HepG2 (cell line): Measurements from ENCODE around the gene VEZT. TPM values are rescaled to one million over a fixed set of nuclear protein-coding genes. Genes with fewer than 3 reads are reported as not detected.
A peak's percentile ranks its signal among the peaks of the same experiment; 100 is the strongest.

ENCODE experiments used
- ATF7-NPFF ChIP-seq: sonication (generic); formaldehyde crosslinking; IDR thresholded peaks from 2 replicates; pipeline ENCODE4 v1.8.1; 2023; ENCODE audit warnings: mild to moderate bottlenecking, low read depth, missing genetic modification reagents, moderate library complexity
- CREB1 ChIP-seq, 2 experiments: fragments of 450-650 bp in 1 of 2; IDR thresholded peaks; 2 replicates each; pipeline ENCODE4 v1.6.1; 2016 to 2017; ENCODE audit warnings: control low read depth in 1 of 2, mild to moderate bottlenecking in 1 of 2, missing compliant biosample characterization in 1 of 2, missing genetic modification characterization in 1 of 2
- GATAD1 ChIP-seq: IDR thresholded peaks from 2 replicates; pipeline ENCODE4 v1.6.1; 2016; ENCODE audit warnings: missing genetic modification reagents, missing compliant biosample characterization
- HNRNPLL ChIP-seq: fragments of 200-400 bp; formaldehyde crosslinking; IDR thresholded peaks from 2 replicates; pipeline ENCODE4 v1.6.1; 2017; ENCODE audit warnings: mild to moderate bottlenecking, low read depth, low read length; ENCODE audit not compliant: poor library complexity, severe bottlenecking
- KLF6 ChIP-seq: IDR thresholded peaks from 2 replicates; pipeline ENCODE4 v1.8.0; 2016; ENCODE audit warnings: missing biosample characterization, missing genetic modification reagents
- MXI1 ChIP-seq: IDR thresholded peaks from 3 replicates; pipeline ENCODE4 v1.6.1; 2012; ENCODE audit warnings: low read depth, low read length, inconsistent platforms, borderline replicate concordance
- MYPOP ChIP-seq: sonication (generic); formaldehyde crosslinking; IDR thresholded peaks from 2 replicates; pipeline ENCODE4 v1.8.1; 2023; ENCODE audit warnings: mild to moderate bottlenecking, moderate library complexity, missing genetic modification reagents
- PAX8 ChIP-seq: sonication (generic); formaldehyde crosslinking; IDR thresholded peaks from 2 replicates; pipeline ENCODE4 v1.8.0; 2022; ENCODE audit warnings: mild to moderate bottlenecking, missing genetic modification reagents, borderline replicate concordance
- RAD51 ChIP-seq: fragments of 450-650 bp; IDR thresholded peaks from 2 replicates; pipeline ENCODE4 v1.6.1; 2016; ENCODE audit warnings: borderline replicate concordance
- RFXAP ChIP-seq: sonication (generic); formaldehyde crosslinking; IDR thresholded peaks from 2 replicates; pipeline ENCODE4 v1.4.0; 2020; ENCODE audit warnings: missing genetic modification reagents, borderline replicate concordance
- RXRA ChIP-seq: sonication (generic); formaldehyde crosslinking; IDR thresholded peaks from 2 replicates; pipeline ENCODE4 v1.5.1; 2020; ENCODE audit warnings: missing genetic modification reagents
- SIN3B ChIP-seq: fragments of 150-350 bp; IDR thresholded peaks from 2 replicates; pipeline ENCODE4 v1.6.1; 2014; ENCODE audit warnings: low read length
- SMC3 ChIP-seq: IDR thresholded peaks from 2 replicates; pipeline ENCODE4 v1.6.1; 2011; ENCODE audit warnings: low read length, improper control_type of control experiment
- SP2 ChIP-seq: sonication (generic); formaldehyde crosslinking; IDR thresholded peaks from 2 replicates; pipeline ENCODE4 v1.5.1; 2020; ENCODE audit warnings: mild to moderate bottlenecking, missing genetic modification reagents
- ZNF12 ChIP-seq: sonication (generic); formaldehyde crosslinking; IDR thresholded peaks from 2 replicates; pipeline ENCODE4 v1.5.0; 2020; ENCODE audit warnings: missing genetic modification reagents
- ZNF207 ChIP-seq: fragments of 450-650 bp; IDR thresholded peaks from 2 replicates; pipeline ENCODE4 v1.6.1; 2016; ENCODE audit warnings: antibody characterized with exemption, borderline replicate concordance
- ZNF251 ChIP-seq: sonication (generic); formaldehyde crosslinking; IDR thresholded peaks from 2 replicates; pipeline ENCODE4 v1.9.0; 2021; ENCODE audit warnings: mild to moderate bottlenecking, missing genetic modification reagents
- ZNF30 ChIP-seq: sonication (generic); formaldehyde crosslinking; IDR thresholded peaks from 2 replicates; pipeline ENCODE4 v1.5.0; 2020; ENCODE audit warnings: mild to moderate bottlenecking, missing genetic modification reagents
- ZNF552 ChIP-seq: sonication (generic); formaldehyde crosslinking; IDR thresholded peaks from 2 replicates; pipeline ENCODE4 v1.9.0; 2022; ENCODE audit warnings: missing genetic modification reagents, mild to moderate bottlenecking, borderline replicate concordance
- ZNF776 ChIP-seq: sonication (generic); formaldehyde crosslinking; IDR thresholded peaks from 2 replicates; pipeline ENCODE4 v1.4.0; 2020; ENCODE audit warnings: mild to moderate bottlenecking, missing genetic modification reagents
- ZSCAN29 ChIP-seq: sonication (generic); formaldehyde crosslinking; conservative IDR thresholded peaks from 2 replicates; pipeline ENCODE4 v1.4.0; 2020; ENCODE audit warnings: mild to moderate bottlenecking, missing genetic modification reagents
- polyA plus RNA-seq, 8 experiments: library from polyadenylated mRNA; depleted of rRNA in 3 of 8; stranded (reverse) in 7 of 8; unstranded in 1 of 8; fragments of >200 nt; fragmentation: Illumina TruSeq in 4 of 8; extraction: Trizol in 4 of 8; gene quantifications; 2 replicates each; pipeline versions ENCODE4 v1.2.1 to v1.2.3, GENCODE V29; 2011 to 2016; ENCODE audit warnings: low read depth in 4 of 8, missing spikeins in 1 of 8, mixed read lengths in 1 of 8; ENCODE audit not compliant: insufficient read depth in 1 of 8
- total RNA-seq, 5 experiments: library from RNA; depleted of rRNA; stranded (reverse); fragments of >200 nt; fragmentation: Illumina TruSeq; extraction: Trizol; gene quantifications; 2 replicates each; pipeline ENCODE4 v1.2.3, GENCODE V29; 2016; ENCODE audit warnings: low read depth in 1 of 5
- TF ChIP-seq, protein P1 (sequence below): sonication (generic); formaldehyde crosslinking; IDR thresholded peaks from 2 replicates; pipeline ENCODE4 v1.4.0; 2020; ENCODE audit warnings: missing genetic modification reagents, mild to moderate bottlenecking, borderline replicate concordance
- TF ChIP-seq, protein P2 (sequence below): sonication (generic); formaldehyde crosslinking; IDR thresholded peaks from 2 replicates; pipeline ENCODE4 v1.5.1; 2020; ENCODE audit warnings: missing genetic modification reagents, mild to moderate bottlenecking, borderline replicate concordance

The VEZT gene
- total and polyA plus RNA-seq, 2 of the 13 experiments (the other 11 are each of a cell fraction or from before 2014, with no cell fraction given) = 35.5 to 51.6 TPM

- TF ChIP-seq, protein P1, sequence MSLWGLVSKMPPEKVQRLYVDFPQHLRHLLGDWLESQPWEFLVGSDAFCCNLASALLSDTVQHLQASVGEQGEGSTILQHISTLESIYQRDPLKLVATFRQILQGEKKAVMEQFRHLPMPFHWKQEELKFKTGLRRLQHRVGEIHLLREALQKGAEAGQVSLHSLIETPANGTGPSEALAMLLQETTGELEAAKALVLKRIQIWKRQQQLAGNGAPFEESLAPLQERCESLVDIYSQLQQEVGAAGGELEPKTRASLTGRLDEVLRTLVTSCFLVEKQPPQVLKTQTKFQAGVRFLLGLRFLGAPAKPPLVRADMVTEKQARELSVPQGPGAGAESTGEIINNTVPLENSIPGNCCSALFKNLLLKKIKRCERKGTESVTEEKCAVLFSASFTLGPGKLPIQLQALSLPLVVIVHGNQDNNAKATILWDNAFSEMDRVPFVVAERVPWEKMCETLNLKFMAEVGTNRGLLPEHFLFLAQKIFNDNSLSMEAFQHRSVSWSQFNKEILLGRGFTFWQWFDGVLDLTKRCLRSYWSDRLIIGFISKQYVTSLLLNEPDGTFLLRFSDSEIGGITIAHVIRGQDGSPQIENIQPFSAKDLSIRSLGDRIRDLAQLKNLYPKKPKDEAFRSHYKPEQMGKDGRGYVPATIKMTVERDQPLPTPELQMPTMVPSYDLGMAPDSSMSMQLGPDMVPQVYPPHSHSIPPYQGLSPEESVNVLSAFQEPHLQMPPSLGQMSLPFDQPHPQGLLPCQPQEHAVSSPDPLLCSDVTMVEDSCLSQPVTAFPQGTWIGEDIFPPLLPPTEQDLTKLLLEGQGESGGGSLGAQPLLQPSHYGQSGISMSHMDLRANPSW (CRISPR knock-in tag) = no peak
- TF ChIP-seq ZNF207 (no peak), SP2 (CRISPR knock-in tag) (no peak), SMC3 (peak; percentile 97), PAX8 (CRISPR knock-in tag) (no peak), ATF7-NPFF (no peak), ZNF776 (no peak), KLF6 (CRISPR knock-in tag) (peak; percentile 54; the same call in 1 of the 2 replicates), ZNF12 (CRISPR knock-in tag) (0 out of 2 replicates have a peak, but pooled peaks have one; percentile 40), RAD51 (no peak), CREB1 (IDR thresholded peaks at IDR 0.05) (no peak), CREB1 (CRISPR knock-in tag; IDR thresholded peaks at IDR 0.05) (no peak), ZNF251 (CRISPR knock-in tag) (no peak), RFXAP (CRISPR knock-in tag) (no peak), RXRA (CRISPR knock-in tag) (peak; percentile 17; the same call in 1 of the 2 replicates), HNRNPLL (no peak), MXI1 (no peak; the same call in 2 of the 3 replicates), ZNF30 (CRISPR knock-in tag) (no peak), GATAD1 (CRISPR knock-in tag) (peak; percentile 56; the same call in 1 of the 2 replicates), SIN3B (peak; percentile 49; the same call in 1 of the 2 replicates), ZNF552 (CRISPR knock-in tag) (no peak), ZSCAN29 (no peak), MYPOP (CRISPR knock-in tag) (0 out of 2 replicates have a peak, but pooled peaks have one; percentile 26)
- TF ChIP-seq, protein P2, sequence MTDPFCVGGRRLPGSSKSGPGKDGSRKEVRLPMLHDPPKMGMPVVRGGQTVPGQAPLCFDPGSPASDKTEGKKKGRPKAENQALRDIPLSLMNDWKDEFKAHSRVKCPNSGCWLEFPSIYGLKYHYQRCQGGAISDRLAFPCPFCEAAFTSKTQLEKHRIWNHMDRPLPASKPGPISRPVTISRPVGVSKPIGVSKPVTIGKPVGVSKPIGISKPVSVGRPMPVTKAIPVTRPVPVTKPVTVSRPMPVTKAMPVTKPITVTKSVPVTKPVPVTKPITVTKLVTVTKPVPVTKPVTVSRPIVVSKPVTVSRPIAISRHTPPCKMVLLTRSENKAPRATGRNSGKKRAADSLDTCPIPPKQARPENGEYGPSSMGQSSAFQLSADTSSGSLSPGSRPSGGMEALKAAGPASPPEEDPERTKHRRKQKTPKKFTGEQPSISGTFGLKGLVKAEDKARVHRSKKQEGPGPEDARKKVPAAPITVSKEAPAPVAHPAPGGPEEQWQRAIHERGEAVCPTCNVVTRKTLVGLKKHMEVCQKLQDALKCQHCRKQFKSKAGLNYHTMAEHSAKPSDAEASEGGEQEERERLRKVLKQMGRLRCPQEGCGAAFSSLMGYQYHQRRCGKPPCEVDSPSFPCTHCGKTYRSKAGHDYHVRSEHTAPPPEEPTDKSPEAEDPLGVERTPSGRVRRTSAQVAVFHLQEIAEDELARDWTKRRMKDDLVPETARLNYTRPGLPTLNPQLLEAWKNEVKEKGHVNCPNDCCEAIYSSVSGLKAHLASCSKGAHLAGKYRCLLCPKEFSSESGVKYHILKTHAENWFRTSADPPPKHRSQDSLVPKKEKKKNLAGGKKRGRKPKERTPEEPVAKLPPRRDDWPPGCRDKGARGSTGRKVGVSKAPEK (CRISPR knock-in tag) = 0 out of 2 replicates have a peak, but pooled peaks have one; percentile 68
Observed at GRCh38 chr12:95336387-95337067, 118.9 kb downstream of the VEZT start (continued).
